Stimulated activated CD8-positive, alpha-beta memory T cell treated with anti-CD3 and anti-CD28 coated beads, Interleukin-7, amount 100 ng/mL, for 1 hour (primary cell): ENCODE data around the gene ELAVL1.
A peak's percentile ranks its signal among the peaks of the same experiment; 100 is the strongest.
"Not testable (repeated sequence)": the region's sequence is repeated elsewhere in the genome, so short reads cannot be mapped to it uniquely, and the experiment has no call there.

ENCODE experiments used
- DNase-seq, 2 donors: peaks; one replicate each; pipeline ENCODE4 v3.0.0-alpha.2; 2020; ENCODE audit warnings: low read depth in 2 of 2

ELAVL1 gene

DNA sequence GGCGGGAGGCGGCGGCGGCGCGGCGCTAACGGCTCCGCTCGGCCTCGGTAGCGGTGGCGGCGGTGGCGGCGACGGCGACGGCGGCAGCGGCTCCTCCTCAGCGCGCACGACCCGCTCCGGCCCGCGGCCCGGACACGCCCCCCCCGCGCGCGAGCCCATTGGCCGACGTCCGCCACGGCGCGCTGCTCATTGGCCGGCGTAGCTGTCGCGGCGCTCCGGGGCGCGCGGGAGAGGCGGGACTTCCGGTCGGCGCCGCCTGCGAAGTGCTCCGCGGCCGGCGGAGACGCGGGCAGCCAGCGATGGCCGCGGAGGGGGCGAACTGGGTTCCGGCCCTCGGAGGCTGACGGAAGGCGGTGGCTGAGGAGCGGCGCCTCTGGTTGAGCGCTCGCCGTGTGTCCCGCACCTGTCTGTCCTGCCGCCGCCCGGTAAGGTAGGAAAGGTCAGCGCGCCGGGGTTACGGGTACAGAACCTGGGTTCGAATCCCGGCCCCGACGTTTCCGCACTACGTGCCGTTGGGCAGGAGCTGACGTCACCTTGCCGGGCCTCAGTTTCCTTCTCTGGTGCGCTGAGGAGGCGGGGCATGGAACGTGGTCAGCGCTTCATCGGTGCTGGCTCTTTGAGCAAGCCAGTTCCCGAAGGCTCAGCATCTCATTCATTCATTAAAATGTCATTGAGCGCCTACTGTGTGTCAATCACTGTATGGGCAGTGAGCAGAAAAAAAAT lies at the start of gene ELAVL1:
TSS of gene ELAVL1 (minus strand) at position 108 of the 723 bp plus-strand sequence. CDS start 13,826 bp downstream, outside the sequence.
- peak; percentile 73 to 76 for DNase-seq

DNA sequence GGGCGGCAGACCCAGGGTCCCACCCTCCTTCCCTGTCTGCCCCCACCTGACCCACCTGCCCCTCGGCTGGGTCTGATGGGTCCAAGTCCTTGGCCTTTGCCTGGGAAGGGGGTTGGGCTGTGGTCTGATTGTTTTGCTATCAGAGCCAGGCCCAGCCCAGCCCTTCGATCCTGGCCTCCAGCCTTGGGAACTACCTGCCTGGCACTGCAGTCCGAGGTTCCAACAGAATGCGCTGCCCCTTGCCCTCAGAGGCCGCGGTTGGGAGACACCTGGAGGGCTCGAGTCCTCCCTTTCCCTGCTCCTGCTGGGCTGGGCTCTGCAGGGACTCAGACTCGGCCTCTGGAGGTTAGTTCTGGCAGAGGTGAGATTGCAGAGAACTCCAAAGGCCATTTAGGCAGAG lies 48.7 kb upstream of the ELAVL1 start:
- DNase-seq: no peak

DNA sequence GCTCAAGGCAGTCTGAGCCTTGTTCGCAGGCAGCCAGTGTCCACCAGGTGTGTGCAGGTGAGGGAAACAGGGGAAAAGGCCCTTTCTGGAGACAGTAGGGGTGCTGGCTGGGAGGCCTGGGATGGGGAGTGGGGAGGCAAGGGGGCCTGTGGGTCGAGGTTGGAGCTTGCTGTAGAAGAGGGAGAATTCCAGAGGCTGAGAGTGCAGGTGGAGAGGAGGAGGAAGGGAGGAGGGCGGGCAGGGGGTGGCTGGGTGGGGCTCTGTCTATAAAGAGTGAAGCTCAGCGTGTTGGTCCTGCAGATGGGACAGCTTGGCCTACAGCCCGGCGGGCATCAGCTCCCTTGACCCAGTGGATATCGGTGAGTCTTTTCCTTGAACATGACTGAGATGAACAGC lies 47.0 kb upstream of the ELAVL1 start, which contains the start of gene CCL25:
TSS of gene CCL25 (plus strand) at position 297 of the 396 bp plus-strand sequence. CDS start 290 bp downstream, outside the sequence.
- DNase-seq: no peak

DNA sequence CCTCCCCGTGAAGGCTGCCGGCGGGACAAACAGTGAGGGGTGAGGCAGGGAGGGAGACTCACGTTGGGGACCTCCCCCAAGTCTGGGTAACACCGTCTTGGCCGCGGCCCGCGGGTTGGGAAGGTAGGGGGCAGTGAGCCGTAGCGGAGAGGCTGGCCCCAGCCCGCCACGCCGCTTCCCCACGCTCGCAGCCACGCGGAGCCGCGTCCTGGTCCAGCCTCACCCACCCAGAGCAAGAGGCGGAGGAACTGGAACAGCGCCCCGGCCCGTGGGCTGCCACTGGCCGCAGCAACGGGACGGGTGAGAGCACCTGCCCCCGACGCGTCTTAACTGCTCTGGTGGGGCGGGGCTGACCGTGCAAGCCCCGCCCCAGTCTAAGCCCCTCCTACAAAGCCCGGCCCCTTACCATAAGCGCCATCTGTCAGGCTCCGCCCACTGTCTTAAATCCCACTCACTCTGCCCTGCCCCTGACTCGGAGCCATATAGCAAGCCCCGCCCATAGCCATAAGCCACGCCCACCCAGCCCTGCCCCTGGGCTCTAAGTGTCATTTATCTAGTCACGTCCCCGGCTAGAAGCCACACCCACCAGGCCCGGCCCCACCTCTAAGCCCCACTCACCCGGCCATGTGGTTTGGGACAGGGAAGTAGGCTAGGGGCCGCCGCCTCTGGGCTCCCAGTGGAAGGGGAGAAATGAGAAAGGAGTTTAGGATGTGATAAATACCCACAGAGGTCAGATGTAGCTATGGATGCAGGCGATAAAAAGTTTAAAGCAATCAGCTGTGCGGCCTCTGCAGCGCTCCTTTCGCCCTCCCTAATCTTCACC lies 45.0 kb upstream of the ELAVL1 start:
- DNase-seq: peak; percentile 69

DNA sequence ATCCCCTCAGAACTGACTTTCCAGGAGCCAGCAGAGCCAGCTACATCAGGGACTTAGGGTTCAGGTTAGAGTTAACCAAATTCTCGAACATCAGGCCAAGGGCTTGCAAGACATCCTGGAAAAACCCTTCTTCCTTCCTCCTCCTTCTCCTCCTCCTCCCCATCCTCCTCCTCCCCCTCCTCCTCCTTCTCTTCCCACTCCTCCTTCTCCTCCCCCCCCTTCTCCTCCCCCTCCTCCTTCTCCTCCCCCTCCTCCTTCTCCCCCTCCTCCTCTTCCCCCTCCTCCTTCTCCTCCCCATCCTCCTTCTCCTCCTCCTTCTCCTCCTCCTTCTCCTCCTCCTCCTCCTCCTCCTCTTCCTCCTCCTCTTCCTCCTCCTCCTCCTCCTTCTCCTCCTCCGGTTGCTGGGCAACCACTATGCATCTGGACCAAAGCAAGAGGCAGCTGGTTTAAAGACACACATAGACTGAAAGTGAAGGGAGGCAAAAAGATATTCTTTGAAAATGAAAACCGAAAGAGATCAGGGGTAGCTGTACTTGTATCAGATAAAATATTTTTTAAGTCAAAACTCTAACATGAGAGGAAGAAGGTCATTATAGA lies 41.2 kb upstream of the ELAVL1 start:
- DNase-seq: no peak

DNA sequence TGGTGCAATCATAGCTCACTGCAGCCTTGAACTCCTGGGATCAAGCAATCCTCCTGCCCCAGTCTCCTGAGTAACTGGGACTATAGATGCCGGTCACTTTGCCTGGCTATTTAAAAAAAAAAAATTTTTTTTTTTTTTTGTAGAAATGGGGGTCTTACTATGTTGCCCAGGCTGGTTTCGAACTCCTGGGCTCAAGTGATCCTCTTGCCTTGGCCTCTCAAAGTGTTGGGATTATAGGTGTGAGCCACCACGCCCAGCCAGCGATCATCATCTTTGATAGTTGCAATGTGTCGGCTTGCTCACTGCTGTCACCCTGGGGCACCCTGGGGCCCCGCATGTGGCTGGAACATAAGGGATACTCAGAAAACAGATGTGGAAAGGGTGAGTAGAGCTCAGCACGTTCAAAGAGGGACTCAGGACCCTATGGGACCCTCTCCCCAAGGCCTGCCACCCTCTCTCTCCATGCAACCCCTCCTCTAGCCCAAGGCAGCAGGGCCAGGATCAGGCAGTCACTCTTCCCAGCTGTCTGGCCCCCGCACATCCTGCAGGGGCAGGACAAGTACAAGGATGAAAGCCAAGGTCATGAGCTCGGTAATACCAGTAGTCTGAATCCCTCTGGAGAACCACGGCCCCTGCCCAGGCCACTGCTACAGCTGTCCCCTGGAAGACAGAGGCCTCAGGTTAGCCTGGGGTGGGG lies 40.6 kb upstream of the ELAVL1 start:
- DNase-seq: no peak

DNA sequence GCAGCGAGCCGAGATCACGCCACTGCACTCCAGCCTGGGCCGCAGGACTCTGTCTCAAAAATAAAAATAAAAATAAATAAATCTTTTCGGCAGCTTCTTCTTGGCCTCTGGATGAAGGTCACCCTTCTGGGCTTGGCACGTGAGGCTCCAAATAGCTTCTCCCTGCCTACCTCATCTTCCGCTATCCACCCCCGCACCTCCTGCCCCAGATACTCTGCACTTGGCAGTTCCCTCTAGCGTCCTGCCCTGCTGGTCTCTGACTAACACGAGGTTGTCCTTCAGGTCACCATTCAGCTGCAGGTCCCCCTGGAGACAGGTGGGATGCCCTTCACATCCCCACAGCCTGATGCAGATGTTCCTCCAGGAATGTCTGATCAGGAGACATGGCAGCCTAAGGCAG lies 38.6 kb upstream of the ELAVL1 start:
- DNase-seq: no peak

DNA sequence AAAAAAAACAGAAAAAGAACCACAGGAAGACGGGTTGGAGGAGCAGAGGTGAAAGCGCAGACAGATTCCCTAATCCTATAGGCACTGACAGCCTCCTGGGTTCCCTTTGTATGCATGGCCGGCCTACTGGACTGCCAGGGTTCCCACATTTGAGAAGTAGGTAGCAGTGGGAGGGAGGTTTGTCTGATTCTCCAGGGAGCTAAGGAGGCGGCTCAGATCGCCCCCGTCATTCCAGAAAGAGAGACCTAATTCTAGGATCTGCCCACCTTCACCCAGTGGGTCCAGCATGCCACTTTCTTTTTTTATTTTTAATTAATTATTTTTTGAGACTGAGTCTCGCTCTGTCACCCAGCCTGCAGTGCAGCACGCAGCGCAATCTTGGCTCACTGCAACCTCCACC lies 37.5 kb upstream of the ELAVL1 start:
- DNase-seq: no peak

DNA sequence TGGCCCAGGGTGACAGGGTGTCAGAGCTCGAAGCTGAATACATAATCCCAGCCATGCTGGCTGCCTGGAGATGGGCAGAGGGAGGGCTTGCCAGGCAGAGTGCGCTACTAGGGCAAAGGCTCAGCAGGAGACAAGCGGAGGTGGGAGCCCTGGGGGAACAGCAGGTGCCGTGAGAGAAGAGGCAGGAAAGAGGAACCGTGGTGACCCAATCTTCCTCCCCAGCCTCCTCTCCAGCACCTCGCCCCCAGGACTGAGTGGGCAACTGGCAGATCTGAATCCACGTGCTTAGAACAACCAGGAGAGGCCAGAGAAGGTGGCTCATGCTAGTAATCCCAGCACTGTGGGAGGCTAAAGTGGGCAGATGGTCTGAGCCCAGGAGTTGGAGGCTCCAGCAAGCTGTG lies 36.1 kb upstream of the ELAVL1 start:
- DNase-seq: no peak

DNA sequence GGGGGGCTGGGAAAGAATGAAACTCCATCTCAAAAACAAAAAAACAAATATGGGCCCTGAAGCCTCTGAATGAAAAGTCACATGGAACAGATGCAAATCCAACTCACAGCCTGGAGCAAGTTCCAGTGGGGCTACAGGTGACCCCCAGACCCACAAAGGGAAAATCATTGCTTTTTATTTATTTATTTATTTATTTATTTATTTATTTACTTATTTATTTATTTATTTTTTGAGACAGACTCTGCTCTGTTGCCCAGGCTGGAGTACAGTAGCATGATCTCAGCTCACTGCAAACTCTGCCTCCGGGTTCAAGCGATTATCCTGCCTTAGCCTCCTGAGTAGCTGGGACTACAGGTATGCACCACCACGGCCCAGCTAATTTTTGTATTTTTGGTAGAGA lies 33.8 kb upstream of the ELAVL1 start:
- DNase-seq: no peak

DNA sequence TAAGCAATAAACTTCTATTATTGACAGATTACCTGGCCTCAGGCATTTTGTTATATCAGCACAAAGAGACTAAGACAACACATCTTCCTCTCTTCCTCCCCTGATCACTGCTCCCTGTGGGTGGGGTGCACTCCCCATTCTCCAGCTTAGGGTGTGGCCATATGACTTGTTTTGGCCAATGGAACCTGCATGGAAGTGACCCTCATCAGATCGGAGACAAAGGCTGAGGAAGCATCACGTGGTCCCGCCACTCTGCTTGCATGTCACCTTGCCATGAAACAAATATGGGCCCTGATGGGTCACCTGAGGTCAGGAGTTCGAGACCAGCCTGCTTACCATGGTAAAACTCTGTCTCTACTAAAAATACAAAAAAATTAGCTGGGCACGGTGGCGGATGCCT lies 33.4 kb upstream of the ELAVL1 start:
- no peak for DNase-seq

DNA sequence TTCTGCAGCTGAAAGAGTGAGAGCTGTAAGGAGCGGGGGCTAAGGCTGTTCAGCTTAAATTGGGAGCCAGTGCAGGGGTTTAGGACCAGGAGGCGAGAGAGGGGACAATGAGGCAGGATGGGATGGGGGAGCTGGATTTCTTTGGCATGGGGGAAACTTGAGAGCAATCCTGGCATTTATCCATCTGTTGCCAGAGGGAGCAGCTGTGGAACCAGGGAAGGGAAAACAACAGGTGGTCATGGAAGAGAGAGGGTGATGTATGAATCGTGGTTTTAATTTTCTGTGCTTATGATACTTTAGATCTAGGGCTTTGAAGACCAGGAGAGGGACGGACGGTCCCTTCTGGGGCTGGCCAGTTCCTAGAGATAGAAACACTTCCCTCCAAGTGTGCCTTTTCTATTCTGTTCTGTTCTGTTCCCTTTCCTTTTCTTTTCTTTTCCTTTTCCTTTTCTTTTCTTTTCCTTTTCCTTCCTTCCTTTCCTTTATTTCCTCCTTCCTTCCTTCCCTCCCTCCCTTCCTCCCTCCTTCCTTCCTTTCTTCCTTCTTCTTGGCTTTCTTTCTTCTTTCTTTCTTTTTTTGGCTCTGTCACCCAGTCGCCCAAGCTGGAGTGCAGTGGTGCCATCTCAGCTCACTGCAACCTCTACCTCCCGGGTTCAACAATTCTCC lies 31.1 kb upstream of the ELAVL1 start:
- DNase-seq: no peak

DNA sequence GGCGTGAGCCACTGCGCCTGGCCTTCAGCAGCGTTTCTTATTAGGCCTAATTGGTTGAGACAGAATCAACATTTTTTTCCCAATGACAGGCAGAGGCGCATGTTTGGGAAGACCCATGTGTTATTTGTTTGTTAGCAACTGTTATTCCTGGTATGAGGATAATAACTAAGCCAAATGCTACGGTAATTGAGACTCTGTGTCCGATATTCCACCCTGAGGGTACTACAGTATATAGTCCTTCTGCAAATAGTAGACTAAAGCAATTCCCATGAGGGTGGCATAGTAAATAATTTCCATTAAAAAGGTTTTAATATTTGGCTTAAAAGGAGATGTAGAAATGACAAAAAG lies 28.7 kb upstream of the ELAVL1 start:
- no peak for DNase-seq

DNA sequence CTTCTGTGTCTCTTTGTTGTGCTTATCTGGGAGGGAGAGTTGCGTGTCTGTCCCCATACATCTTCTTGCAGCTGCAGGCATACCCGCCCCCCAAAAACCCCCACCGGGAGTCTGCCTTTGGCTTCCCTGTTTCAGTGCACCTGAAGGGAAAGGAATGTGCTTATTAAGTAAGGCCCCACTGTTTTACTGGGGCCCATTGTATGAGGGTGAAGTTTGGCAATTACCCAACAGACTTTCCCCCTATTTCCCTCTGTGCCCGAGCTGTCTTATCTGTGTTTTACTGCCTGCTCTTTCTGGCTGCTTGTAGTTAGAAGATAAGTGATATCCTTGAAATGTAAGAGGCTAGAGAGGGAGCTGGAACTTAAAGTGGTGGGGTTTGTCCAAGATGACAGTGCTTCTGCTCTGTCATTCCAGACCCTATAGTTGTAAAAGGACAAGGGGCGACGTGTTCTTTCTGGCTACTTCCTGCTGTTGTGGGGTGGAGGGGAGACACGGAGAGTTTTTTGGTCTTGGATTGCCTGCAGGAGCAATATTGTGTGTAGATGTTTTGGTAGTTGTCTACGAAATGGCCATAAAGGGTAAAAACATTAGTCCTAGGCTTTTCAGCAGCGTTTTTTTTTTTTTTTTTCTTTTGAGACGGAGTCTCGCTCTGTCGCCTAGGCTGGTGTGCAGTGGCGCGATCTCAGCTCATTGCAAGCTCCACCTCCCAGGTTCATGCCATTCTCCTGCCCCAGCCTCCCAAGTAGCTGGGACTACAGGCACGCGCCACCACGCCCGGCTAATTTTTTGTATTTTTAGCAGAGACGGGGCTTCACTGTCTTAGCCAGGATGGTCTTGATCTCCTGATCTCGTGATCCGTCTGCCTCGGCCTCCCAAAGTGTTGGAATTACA lies 28.1 kb upstream of the ELAVL1 start:
- not testable (repeated sequence) for DNase-seq

DNA sequence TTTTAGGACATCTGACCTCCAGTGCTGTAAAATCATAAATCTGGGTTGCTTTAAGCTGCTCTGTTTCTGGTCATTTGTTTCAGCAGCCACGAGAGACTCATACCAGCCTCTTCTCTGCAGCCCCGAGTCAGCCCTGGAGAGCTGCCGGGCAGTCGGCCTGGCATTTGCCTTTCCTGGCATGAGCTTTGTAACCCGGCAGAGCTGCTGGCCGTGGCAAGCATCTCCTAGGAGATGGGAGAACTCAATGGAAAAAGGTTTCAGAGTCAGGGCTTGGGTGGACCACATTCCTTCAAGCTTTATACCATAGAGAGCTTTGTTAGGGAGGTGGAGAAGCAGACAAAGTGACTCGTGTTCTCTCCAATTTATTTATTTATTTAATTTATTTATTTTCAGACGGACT lies 25.5 kb upstream of the ELAVL1 start:
- DNase-seq: no peak

DNA sequence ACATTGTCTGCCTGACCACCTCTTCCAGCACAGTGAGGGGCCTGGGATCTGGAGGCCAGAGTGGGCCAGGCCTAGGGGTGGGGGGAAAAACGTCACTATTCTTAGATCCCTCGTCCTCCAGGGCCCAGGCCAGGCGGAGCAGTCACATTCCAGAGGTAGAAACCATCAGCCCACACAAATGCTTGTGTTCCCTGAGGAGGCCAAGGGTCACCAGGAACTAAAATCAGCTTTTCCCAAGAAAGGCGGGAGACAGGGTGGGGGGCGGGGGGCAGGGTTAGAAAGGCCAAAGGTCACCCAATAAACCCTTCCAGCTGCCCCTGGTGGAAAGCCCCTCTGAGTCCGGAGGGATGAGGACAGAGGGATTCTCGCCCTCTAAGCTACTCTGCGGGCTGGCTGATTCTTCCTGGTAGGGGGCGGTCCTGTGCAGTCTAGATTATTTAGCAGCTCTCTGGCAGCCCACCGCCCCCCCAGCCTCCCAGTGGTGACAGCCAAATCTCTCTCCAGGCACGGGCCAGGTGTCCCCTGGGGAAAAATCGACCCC lies 23.6 kb upstream of the ELAVL1 start:
- DNase-seq: no peak

DNA sequence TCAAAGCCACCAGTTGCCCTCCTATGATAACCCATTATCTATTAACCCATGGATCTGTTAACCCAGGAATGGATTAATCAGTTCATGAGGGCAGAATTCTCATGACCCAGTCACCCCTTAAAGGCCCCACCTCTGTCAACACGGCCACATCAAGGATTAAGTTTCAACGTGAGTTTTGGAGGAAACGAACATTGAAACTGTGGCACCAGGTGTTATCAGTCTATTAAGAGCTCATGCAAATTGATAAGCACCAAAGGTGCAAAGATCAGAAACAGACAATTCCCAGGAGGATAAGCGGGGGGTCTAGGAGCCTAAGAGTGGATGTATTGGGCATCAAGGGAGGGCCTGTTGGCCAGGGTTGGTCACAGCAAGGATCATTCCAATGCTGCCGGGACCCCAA lies 19.9 kb upstream of the ELAVL1 start:
- DNase-seq: no peak

DNA sequence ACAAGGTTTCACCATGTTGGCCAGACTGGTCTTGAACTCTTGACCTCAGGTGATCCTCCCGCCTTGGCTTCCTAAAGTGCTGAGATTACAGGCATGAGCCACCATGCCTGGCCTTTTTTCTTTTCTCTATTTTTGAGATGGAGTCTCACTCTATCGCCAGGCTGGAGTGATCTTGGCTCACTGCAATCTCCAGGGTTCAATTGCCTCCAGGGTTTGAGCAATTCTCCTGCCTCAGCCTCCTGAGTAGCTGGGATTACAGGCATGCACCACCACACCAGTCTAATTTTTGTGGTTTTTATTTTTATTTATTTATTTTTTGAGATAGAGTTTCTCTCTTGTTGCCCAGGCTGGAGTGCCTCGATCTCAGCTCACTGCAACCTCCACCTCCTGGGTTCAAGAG lies 18.8 kb upstream of the ELAVL1 start:
- DNase-seq: not testable (repeated sequence)

DNA sequence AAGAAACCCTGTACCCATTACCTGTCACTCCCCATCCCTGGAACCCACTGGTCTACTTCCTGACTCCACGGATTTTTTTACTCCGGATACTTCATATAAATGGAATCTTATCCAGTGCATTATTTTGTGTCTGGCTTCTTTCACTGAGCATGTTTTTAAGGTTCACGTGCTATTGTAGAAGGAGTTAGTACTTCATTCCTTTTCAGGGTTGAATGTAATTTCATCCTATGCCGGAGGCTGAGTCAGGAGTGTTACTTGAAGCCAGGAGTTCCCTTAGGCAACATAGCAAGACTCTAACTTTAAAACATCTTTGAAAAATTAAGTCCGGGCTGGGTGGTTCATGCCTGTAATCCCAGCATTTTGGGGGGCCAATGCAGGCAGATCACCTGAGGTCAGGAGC lies 17.9 kb upstream of the ELAVL1 start:
- no peak for DNase-seq

DNA sequence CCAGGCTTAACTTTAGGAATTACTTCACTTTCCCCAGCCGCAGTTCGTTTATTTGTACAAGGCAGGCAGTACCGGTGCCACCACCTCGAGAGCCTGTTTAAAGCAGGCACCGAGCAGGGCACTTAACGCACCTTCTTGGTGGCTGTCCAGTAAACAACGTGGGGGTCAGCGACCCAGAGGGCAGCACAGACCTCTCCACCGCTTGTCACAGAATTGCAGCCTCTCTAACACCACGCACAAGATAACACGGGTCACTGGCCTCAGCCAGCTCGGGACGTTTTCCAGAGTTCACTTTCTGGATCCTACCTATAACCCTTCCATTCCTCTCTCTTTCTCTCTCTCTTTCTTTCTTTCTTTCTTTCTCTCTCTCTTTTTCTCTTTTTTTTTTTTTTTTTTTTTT lies 16.8 kb upstream of the ELAVL1 start:
- DNase-seq: no peak
